ENCODE results near the gene UTS2.

The UTS2 gene

DNA sequence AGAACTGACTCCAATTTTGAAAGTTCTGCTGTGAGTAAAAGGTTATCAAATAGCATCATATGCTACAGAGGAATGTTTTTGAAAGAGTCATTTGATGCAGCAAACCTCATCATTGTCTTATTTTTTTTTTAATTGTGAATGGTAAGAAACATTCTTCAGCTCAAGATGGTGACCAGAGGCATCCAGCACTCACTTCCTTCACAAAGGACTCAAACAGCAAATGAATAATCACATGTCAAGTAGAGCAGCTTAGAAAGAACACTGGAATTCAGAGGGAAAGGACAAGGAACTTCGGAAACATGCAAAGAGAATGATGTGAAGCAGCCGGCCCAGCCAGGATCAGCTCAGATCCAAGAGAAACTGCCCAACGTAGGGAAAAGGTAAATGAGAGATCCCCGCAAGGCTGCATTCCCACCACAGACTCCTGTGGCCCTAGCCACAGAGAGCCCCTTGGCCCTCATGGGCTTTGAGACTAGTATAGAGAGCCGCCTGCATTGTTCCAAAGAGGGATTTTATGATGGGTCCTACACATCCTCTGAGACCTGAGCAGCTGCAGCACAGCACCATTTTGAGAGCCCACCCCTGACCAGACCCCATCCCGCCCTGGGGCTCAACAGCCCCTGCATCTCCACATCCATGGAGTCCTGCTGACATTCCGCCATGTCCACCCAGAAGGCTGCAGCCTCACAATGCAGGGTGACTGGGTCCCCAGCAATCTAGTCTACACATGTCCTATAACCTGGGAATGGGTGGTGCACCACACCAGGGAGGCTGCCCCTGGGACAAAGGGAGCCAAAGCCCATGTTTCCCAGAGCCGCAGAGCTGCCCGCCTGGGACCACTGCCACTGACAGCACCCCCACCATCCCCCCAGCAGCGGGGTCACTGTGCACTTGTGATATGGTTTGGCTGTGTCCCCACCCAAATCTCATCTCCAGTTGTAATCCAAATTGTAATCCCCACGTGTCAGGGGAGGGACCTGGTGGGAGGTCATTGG, 21.2 kb upstream of the UTS2 start:
- H3K27ac ChIP-seq, result no peak overlapping the region
- no peak for TF ChIP-seq ZFX (IDR thresholded peaks at IDR 0.05; ENCODE audit: borderline replicate concordance)
- TF ChIP-seq, protein P1, sequence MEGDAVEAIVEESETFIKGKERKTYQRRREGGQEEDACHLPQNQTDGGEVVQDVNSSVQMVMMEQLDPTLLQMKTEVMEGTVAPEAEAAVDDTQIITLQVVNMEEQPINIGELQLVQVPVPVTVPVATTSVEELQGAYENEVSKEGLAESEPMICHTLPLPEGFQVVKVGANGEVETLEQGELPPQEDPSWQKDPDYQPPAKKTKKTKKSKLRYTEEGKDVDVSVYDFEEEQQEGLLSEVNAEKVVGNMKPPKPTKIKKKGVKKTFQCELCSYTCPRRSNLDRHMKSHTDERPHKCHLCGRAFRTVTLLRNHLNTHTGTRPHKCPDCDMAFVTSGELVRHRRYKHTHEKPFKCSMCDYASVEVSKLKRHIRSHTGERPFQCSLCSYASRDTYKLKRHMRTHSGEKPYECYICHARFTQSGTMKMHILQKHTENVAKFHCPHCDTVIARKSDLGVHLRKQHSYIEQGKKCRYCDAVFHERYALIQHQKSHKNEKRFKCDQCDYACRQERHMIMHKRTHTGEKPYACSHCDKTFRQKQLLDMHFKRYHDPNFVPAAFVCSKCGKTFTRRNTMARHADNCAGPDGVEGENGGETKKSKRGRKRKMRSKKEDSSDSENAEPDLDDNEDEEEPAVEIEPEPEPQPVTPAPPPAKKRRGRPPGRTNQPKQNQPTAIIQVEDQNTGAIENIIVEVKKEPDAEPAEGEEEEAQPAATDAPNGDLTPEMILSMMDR (IDR thresholded peaks at IDR 0.05), result no peak

DNA sequence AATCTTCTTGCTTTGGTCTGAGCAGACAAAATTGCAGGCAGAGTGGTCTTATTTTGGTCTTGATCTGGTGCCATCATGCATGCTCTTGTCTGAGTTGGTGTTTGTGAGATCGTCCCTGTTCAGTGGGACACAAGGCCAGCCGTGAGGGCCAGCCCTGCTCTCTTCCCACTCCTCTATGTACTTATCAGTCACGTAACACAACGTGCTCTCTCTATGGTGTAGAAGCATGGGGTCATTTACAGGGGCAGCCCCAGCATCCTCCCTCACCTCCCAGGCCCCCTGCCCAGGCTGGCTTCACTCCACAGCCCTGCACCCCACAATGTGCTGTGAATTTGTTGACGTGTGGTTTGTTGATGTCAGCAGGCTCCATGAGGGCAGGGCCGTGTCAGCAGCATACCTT, 18.3 kb upstream of the UTS2 start:
- H3K27ac ChIP-seq, result no peak overlapping the region
- TF ChIP-seq ZFX (IDR thresholded peaks at IDR 0.05; ENCODE audit: borderline replicate concordance), result no peak
- TF ChIP-seq, protein P1 (IDR thresholded peaks at IDR 0.05), result no peak

DNA sequence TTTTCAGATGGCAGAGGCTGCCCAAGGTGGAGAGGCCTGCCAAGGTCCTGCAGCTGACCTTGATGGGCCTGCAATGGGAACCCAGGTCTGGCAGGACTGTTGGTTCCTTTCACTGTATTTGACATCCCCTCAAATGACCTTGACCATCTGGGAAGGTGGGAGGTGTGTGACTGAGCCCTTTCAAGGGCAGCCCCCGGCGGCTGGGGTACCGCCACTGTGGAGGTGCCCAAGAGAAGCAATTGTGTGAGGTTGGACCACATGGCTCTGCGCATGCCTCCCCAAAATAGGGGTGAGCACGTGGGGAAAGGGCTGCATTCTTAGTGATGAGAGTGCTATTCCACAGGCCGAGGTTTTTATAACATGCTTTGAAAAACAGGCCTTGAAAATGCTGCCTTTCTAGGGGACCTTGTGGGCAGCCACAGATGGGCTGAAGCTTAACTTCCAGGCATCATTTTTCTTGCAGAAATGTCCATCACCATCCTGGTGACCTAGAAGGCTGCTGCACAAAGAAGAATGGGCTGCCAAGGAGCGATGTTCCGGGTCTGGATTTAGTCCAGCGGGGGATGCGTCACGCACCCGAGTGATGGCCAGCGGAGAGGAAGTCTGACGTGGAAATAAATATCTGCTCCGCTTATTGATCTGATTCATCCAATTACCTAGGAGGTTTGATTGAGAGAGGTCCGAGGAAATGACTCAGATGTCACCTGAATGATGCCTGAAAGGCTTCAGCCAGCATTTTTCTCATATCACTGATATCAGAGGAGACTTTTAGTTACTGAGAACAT, 16.5 kb upstream of the UTS2 start:
- TF ChIP-seq, protein P1 (IDR thresholded peaks at IDR 0.05), result no peak
- no peak for TF ChIP-seq ZFX (IDR thresholded peaks at IDR 0.05; ENCODE audit: borderline replicate concordance)
- H3K27ac ChIP-seq, result no peak overlapping the region

DNA sequence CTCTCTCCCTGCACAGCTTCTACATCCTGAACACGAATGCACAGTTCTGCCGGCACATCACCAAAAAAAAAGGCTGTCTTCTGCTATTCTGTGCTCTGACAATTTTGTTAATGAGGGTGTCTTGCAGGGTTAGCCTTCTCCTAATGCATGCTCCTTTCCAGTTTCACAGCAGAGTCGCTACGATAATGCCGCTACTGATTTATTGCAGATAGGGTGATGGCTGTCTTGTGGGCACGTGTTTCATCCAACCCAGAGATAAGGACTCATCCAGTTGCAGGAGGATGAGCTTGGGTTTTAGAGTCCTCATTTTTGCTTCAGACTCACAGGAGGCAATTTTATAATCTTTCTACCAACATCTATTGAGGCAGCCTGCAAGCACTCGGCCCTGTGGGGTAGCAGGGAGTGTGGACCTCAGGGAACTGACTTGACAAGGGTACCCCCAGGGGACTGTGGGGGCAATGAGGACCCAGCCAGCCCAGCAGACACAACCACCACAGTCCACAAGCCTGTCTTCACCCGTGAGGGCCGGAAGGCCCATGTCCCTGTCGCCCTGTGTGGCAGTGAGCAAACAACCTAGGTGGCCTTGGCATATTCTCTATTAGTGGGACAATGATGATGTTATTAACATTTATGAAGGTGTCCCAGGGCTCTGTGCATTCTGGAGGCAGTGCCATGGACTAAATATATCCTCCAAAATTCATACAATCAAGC, 15.4 kb upstream of the UTS2 start:
- TF ChIP-seq, protein P1 (IDR thresholded peaks at IDR 0.05), result no peak
- TF ChIP-seq ZFX (IDR thresholded peaks at IDR 0.05; ENCODE audit: borderline replicate concordance), result no peak

DNA sequence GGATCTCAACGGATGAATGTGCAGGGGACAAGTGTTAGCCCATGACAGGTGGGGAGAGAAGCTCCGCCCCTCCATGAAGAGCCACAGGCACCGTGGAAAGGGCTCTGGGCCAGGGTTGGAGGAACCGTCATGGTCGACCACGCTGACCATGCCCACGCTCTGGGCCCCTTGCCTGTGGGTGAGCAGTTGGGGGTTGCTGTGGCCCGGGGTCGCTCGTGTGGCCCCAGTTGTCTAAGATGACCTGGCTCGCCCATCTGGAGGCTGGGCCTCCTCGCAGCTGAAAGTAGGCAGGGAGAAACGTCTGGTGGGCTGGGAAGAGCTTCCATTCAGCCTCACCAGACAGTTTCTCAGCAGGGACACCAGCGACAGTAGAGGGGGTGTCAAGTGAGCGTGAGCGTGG, 13.1 kb upstream of the UTS2 start:
- TF ChIP-seq, protein P1 (IDR thresholded peaks at IDR 0.05), result no peak
- no peak for TF ChIP-seq ZFX (IDR thresholded peaks at IDR 0.05; ENCODE audit: borderline replicate concordance)

More for the DNA sequence above, 15.4 kb upstream of the UTS2 start:
- no peak overlapping the region for H3K27ac ChIP-seq

DNA sequence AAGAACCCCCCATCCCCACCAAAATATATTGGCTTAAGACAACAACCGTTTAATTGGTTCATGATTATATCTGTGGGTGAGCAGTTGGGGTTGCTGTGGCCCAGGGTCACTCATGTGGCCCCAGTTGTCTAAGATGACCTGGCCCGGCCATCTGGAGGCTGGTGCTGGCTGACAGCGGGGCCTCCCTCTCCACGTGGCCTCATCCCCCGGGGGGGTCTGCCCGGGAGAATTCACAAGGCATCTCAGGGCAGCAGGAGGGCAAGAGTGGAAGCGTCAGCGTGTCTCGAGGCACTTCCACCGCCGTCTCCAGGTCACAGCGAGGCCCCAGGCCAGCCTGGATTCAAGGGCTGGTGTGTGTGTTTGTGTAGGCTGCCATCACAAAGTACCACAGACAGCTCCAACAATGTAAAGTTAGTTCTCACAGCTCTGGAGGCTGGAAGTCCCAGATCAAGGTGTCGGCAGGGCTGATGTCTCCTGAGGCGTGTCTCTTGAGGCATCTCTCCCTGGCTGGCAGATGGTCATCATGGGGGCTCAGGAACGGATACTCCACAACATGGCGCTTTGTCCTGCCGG, 11.0 kb upstream of the UTS2 start:
- H3K27ac ChIP-seq, result no peak overlapping the region
- TF ChIP-seq, protein P1 (IDR thresholded peaks at IDR 0.05), result no peak
- TF ChIP-seq ZFX (IDR thresholded peaks at IDR 0.05; ENCODE audit: borderline replicate concordance), result no peak

More for the DNA sequence above, 13.1 kb upstream of the UTS2 start:
- H3K27ac ChIP-seq, result no peak overlapping the region
